K562 (cell line): ENCODE results near the gene GNAI2. TPM values are rescaled to one million over a fixed set of nuclear protein-coding genes. Genes with fewer than 3 reads are reported as not detected.

Source experiments
- ATAC-seq: fragments of 200-7000 bp; cut with Tn5 transposase; 3 replicates; pipeline ENCODE4 v1.9.1; 2020; ENCODE audit warnings: moderate library complexity
- BruUV-seq: library from RNA; stranded (reverse); fragments of 400-500 nt; replicated peaks from 2 replicates; lab custom pipeline; 2021; lab: Mats Ljungman, UMichigan
- CTCF ChIA-PET: fragments of 300-600 bp; formaldehyde crosslinking; extraction: SDS; loops from one replicate; lab custom pipeline; 2021; ENCODE audit warnings: low intra/inter-chr PET ratio; lab: Yijun Ruan, JAX
- POLR2A ChIA-PET: fragments of 300-600, 350-650 bp; sonication (Branson Sonifier 250); formaldehyde crosslinking; extraction: SDS; loops from one replicate; lab custom pipeline; 2021; ENCODE audit warnings: antibody characterized with exemption, inconsistent platforms; lab: Yijun Ruan, JAX
- DNase-seq, 4 experiments: peaks; one replicate each; pipeline versions ENCODE4 v3.0.0 to v3.0.0-alpha.2; 2011 to 2018; ENCODE audit warnings: low spot score in 3 of 4, mixed read lengths in 3 of 4; ENCODE audit errors: extremely low read depth in 1 of 4
- FAIRE-seq: peaks from 2 replicates; lab custom pipeline; 2011; peaks lifted over from hg19 to GRCh38; lab: Jason Lieb, UNC
- H2AFZ ChIP-seq: 2 replicates; pipeline ENCODE4 v1.6.0; 2011; ENCODE audit warnings: low read depth, low read length, control low read depth, inconsistent platforms
- H3K27ac ChIP-seq: fragments of 200-600 bp; 3 replicates; pipeline ENCODE4 v1.8.0; 2011; ENCODE audit warnings: low read depth, mild to moderate bottlenecking, control low read depth, inconsistent platforms, low read length, moderate library complexity, mixed read lengths; ENCODE audit errors: extremely low read depth
- H3K27me3 ChIP-seq, 2 experiments: fragments of 300-600 bp in 1 of 2; 2 replicates in 1 of 2; 3 replicates in 1 of 2; pipeline versions ENCODE4 v1.6.0 to v1.8.0; 2011; ENCODE audit warnings: inconsistent platforms in 2 of 2, low read length in 2 of 2, mild to moderate bottlenecking in 1 of 2, mixed read lengths in 1 of 2, moderate library complexity in 1 of 2; ENCODE audit not compliant: control insufficient read depth in 2 of 2, insufficient read depth in 2 of 2
- H3K36me3 ChIP-seq: fragments of 300-600 bp; 3 replicates; pipeline ENCODE4 v1.8.0; 2011; ENCODE audit warnings: mild to moderate bottlenecking, low read length, inconsistent platforms; ENCODE audit not compliant: control insufficient read depth, insufficient read depth
- H3K4me1 ChIP-seq, 2 experiments: fragments of 200-600 bp in 1 of 2; replicated peaks in 1 of 2; 2 replicates in 1 of 2; 3 replicates in 1 of 2; pipeline versions ENCODE4 v1.5.1 to v1.8.0; 2011; ENCODE audit warnings: inconsistent platforms in 2 of 2, low read length in 2 of 2, mild to moderate bottlenecking in 1 of 2, mixed read lengths in 1 of 2, moderate library complexity in 1 of 2; ENCODE audit not compliant: control insufficient read depth in 2 of 2, insufficient read depth in 2 of 2
- H3K4me2 ChIP-seq: 2 replicates; pipeline ENCODE4 v1.6.1; 2011; ENCODE audit warnings: low read length, control low read depth, inconsistent platforms, mixed read lengths; ENCODE audit not compliant: insufficient read depth
- H3K4me3 ChIP-seq: fragments of 200-600 bp; sonication (generic), shearing (Covaris generic); 2 replicates; pipeline ENCODE4 v1.5.1; 2016; ENCODE audit warnings: control low read depth, inconsistent platforms
- H3K79me2 ChIP-seq: fragments of 200-600 bp; 3 replicates; pipeline ENCODE4 v1.8.0; 2011; ENCODE audit warnings: low read length, inconsistent platforms; ENCODE audit not compliant: control insufficient read depth, insufficient read depth
- H3K9ac ChIP-seq, 2 experiments: 2 replicates each; pipeline versions ENCODE4 v1.6.0 to v1.6.1; 2011; ENCODE audit warnings: low read depth in 2 of 2, low read length in 2 of 2, control low read depth in 1 of 2, inconsistent platforms in 1 of 2, mild to moderate bottlenecking in 1 of 2, mixed read lengths in 1 of 2; ENCODE audit not compliant: insufficient read depth in 1 of 2
- H3K9me1 ChIP-seq: one replicate; pipeline ENCODE4 v1.6.0; 2011; ENCODE audit warnings: inconsistent platforms, mild to moderate bottlenecking, low read length, moderate library complexity; ENCODE audit not compliant: control insufficient read depth, insufficient read depth
- H3K9me3 ChIP-seq: replicated peaks from 2 replicates; pipeline ENCODE4 v1.5.1; 2011; ENCODE audit warnings: low read depth, low read length, inconsistent platforms; ENCODE audit not compliant: control insufficient read depth, insufficient read depth
- H4K20me1 ChIP-seq: replicated peaks from 2 replicates; pipeline ENCODE4 v1.6.1; 2011; ENCODE audit warnings: low read length, inconsistent platforms, mixed read lengths; ENCODE audit not compliant: control insufficient read depth, insufficient read depth
- E2F6 ChIP-seq, 2 experiments: IDR thresholded peaks; 2 replicates each; pipeline ENCODE4 v1.6.1; 2011; ENCODE audit warnings: borderline replicate concordance in 1 of 2, control low read depth in 1 of 2, low read depth in 1 of 2, low read length in 1 of 2, mild to moderate bottlenecking in 1 of 2, mixed read lengths in 1 of 2, moderate library complexity in 1 of 2; ENCODE audit not compliant: insufficient read depth in 1 of 2, insufficient read length in 1 of 2, poor library complexity in 1 of 2, severe bottlenecking in 1 of 2; ENCODE audit errors: extremely low read depth in 1 of 2
- GMEB1 ChIP-seq: fragments of 250-450 bp; sonication (Bioruptor Pico); IDR thresholded peaks from 2 replicates; pipeline ENCODE4 v1.4.0; 2020; ENCODE audit warnings: mild to moderate bottlenecking
- NEUROD1 ChIP-seq: fragments of 150-350 bp; IDR thresholded peaks from 2 replicates; pipeline ENCODE4 v1.6.1; 2014; ENCODE audit warnings: borderline replicate concordance, low read length, low read depth; ENCODE audit not compliant: partially characterized antibody
- RBM14 ChIP-seq: fragments of 200-400 bp; formaldehyde crosslinking; IDR thresholded peaks from 2 replicates; pipeline ENCODE4 v1.6.1; 2018; ENCODE audit warnings: low read depth, mild to moderate bottlenecking, low read length, moderate library complexity, borderline replicate concordance; ENCODE audit not compliant: insufficient read depth
- SNRNP70 ChIP-seq: fragments of 200-400 bp; formaldehyde crosslinking; optimal IDR thresholded peaks from 2 replicates; pipeline ENCODE3; 2017; ENCODE audit warnings: low read depth, low read length
- VEZF1 ChIP-seq: fragments of 200-800 bp; sonication (Bioruptor generic); IDR thresholded peaks from 2 replicates; pipeline ENCODE4 v1.6.1; 2017; ENCODE audit warnings: missing genetic modification characterization, missing compliant biosample characterization
- ZBTB7A ChIP-seq: IDR thresholded peaks from 2 replicates; pipeline ENCODE4 v1.6.1; 2011; ENCODE audit warnings: low read depth, mild to moderate bottlenecking, low read length, moderate library complexity, borderline replicate concordance; ENCODE audit not compliant: control insufficient read depth
- WGBS: fragments of 100-300 bp; shearing (Covaris generic); methylation state at CpG from one replicate; pipeline ENCODE4 v1.1.6; 2016; ENCODE audit warnings: low coverage, mixed read lengths; ENCODE audit not compliant: insufficient coverage; ENCODE audit errors: missing lambda C conversion rate; 5-methylcytosine and 5-hydroxymethylcytosine counted together
- in situ Hi-C: fragments of 300-500 bp; cut with MboI; formaldehyde crosslinking; loops from 4 replicates; pipeline ENCODE4 v1.15.0; 2018; ENCODE audit warnings: inconsistent platforms, mixed read lengths
- intact Hi-C: fragments of 100-400 bp; cut with micrococcal nuclease; formaldehyde crosslinking; loops from 2 replicates; pipeline ENCODE4 v1.14.2; 2022
- polyA plus RNA-seq, 8 experiments: library from polyadenylated mRNA; depleted of rRNA in 4 of 8; stranded (reverse) in 5 of 8; unstranded in 3 of 8; fragments of >200 nt; fragmentation: Nextera tagmentation in 2 of 8; fragmentation: Illumina TruSeq in 1 of 8; extraction: Ambion mirVana in 2 of 8; extraction: Trizol in 1 of 8; gene quantifications; 2 replicates each; pipeline versions ENCODE4 v1.2.1 to v1.2.3, GENCODE V29; 2011 to 2014; ENCODE audit warnings: inconsistent platforms in 1 of 8, missing spikeins in 1 of 8
- total RNA-seq, 7 experiments: library from RNA; depleted of rRNA in 6 of 7; stranded (reverse); fragments of >200 nt in 6 of 7; fragmentation: Illumina TruSeq in 2 of 7; extraction: Trizol in 2 of 7; gene quantifications; 2 replicates each; pipeline versions ENCODE4 v1.2.1 to v1.2.3, GENCODE V29; 2011 to 2021; ENCODE audit warnings: low replicate concordance in 1 of 7

Gene GNAI2
- total and polyA plus RNA-seq, 9 of the 15 experiments (the other 6 are each of a cell fraction or from before 2014, with no cell fraction given) = 1.1 to 72.2 (median 42.7) TPM

- no peaks in the 10 kb centered on the region for H3K9me1 ChIP-seq
- BruUV-seq = no TSS peak
- peak; percentile 71 for ATAC-seq
- 0% methylated on average over 6 of the region's 41 CpGs for WGBS
- peak in 3 of 4 experiments; percentile 60 to 83 (median 83) for DNase-seq
- no peak within 1 kb of the TSS; the same call in 1 of the 2 replicates for H2AFZ ChIP-seq
- H3K4me2 ChIP-seq = peak within 1 kb of the TSS; percentile 32; the same call in 1 of the 2 replicates
- intact Hi-C loops = no loop called here
- TF ChIP-seq VEZF1 (CRISPR knock-in tag) = peak; percentile 56
- 0 out of 2 replicates have a peak, but pooled peaks have one; percentile 37 for TF ChIP-seq ZBTB7A
- peak in 1 of 2 experiments; percentile 11 for TF ChIP-seq E2F6 (IDR thresholded peaks at IDR 0.05; ENCODE audit: borderline replicate concordance in 1 of 2, extremely low read depth in 1 of 2, insufficient read depth in 1 of 2, insufficient read length in 1 of 2, low read depth in 1 of 2, low read length in 1 of 2, poor library complexity in 1 of 2, severe bottlenecking in 1 of 2)
- no peak for TF ChIP-seq GMEB1 (CRISPR knock-in tag)
- no peak for TF ChIP-seq SNRNP70
- TF ChIP-seq NEUROD1 = no peak
- no peak for TF ChIP-seq RBM14
- H3K4me3 ChIP-seq = no peak within 1 kb of the TSS
- H4K20me1 ChIP-seq = no peaks in the 10 kb centered on the region
- in situ Hi-C loops = no loop called here
- H3K27me3 ChIP-seq = peaks cover 15 to 49% of the 10 kb centered on the region in 2 experiments; a peak in 4 of 5 replicates
- H3K9ac ChIP-seq = peak within 1 kb of the TSS in 1 of 2 experiments; percentile 68; a peak in 1 of 4 replicates
- no peaks in the 10 kb centered on the region for H3K9me3 ChIP-seq
- no peaks in the 10 kb centered on the region for H3K79me2 ChIP-seq
- peaks cover 0 to 24% of the 10 kb centered on the region in 2 experiments; a peak in 3 of 5 replicates for H3K4me1 ChIP-seq
- H3K36me3 ChIP-seq = no peaks in the 10 kb centered on the region
- no peak within 1 kb of the TSS for H3K27ac ChIP-seq
- CTCF ChIA-PET = no interaction called here
- POLR2A ChIA-PET = no interaction called here
- FAIRE-seq = no peak
Measured at GRCh38 chr3:50204804-50205412, 31.1 kb upstream of the GNAI2 start, which contains the start of gene SLC38A3. SLC38A3 (plus strand) TSS chr3:50205271; CDS start chr3:50214200, 8,929 bp downstream.
